Endothelial cell of umbilical vein (primary cell): Measurements from ENCODE around the gene ORMDL3. TPM values are rescaled to one million over a fixed set of nuclear protein-coding genes. Genes with fewer than 3 reads are reported as not detected.

Source experiments
- BruUV-seq: library from RNA; stranded (reverse); fragments of 400-500 nt; replicated peaks from 2 replicates; lab custom pipeline; 2021; lab: Mats Ljungman, UMichigan
- CTCF ChIA-PET: fragments of 300-600, 350-600 bp; sonication (Branson Sonifier 250); formaldehyde crosslinking; loops from one replicate; lab custom pipeline; 2021; ENCODE audit warnings: antibody characterized with exemption, inconsistent platforms; lab: Charles Lee
- POLR2A ChIA-PET: fragments of 300-600, 350-600 bp; sonication (Branson Sonifier 250); formaldehyde crosslinking; loops from one replicate; lab custom pipeline; 2021; ENCODE audit warnings: antibody characterized with exemption, inconsistent platforms; lab: Charles Lee
- DNase-seq: peaks from one replicate; pipeline ENCODE4 v3.0.0-alpha.2; 2011; ENCODE audit warnings: low read depth, low spot score
- FAIRE-seq: peaks from 2 replicates; lab custom pipeline; 2011; peaks lifted over from hg19 to GRCh38; lab: Jason Lieb, UNC
- H2AFZ ChIP-seq: 2 replicates; pipeline ENCODE4 v1.6.0; 2012; ENCODE audit warnings: low read depth, low read length, control low read depth, inconsistent platforms
- H3K27ac ChIP-seq: 2 replicates; pipeline ENCODE4 v1.5.1; 2011; ENCODE audit warnings: low read depth, mild to moderate bottlenecking, control low read depth, low read length, moderate library complexity; ENCODE audit not compliant: insufficient read depth
- H3K27me3 ChIP-seq, 2 experiments: 2 replicates each; pipeline versions ENCODE4 v1.6.0 to v1.6.1; 2011; ENCODE audit warnings: low read length in 2 of 2, mixed read lengths in 1 of 2; ENCODE audit not compliant: control insufficient read depth in 2 of 2, insufficient read depth in 2 of 2
- H3K36me3 ChIP-seq, 2 experiments: 2 replicates in 1 of 2; 3 replicates in 1 of 2; pipeline ENCODE4 v1.5.1; 2011; ENCODE audit warnings: low read length in 2 of 2, mild to moderate bottlenecking in 1 of 2, moderate library complexity in 1 of 2; ENCODE audit not compliant: control insufficient read depth in 2 of 2, insufficient read depth in 2 of 2; ENCODE audit errors: extremely low read depth in 1 of 2
- H3K4me1 ChIP-seq: 3 replicates; pipeline ENCODE4 v1.5.1; 2011; ENCODE audit warnings: mild to moderate bottlenecking, low read length; ENCODE audit not compliant: control insufficient read depth, insufficient read depth; ENCODE audit errors: extremely low read depth
- H3K4me2 ChIP-seq: 2 replicates; pipeline ENCODE4 v1.6.1; 2011; ENCODE audit warnings: low read length, control low read depth, mixed read lengths; ENCODE audit not compliant: insufficient read depth
- H3K4me3 ChIP-seq, 3 experiments: fragments of 200-600 bp in 1 of 3; sonication (generic), shearing (Covaris generic) in 1 of 3; replicated peaks in 1 of 3; 2 replicates each; pipeline ENCODE4 v1.5.1; 2011 to 2016; ENCODE audit warnings: control low read depth in 3 of 3, low read length in 3 of 3, mild to moderate bottlenecking in 2 of 3, inconsistent platforms in 1 of 3, low read depth in 1 of 3, moderate library complexity in 1 of 3; ENCODE audit not compliant: insufficient read depth in 1 of 3
- H3K79me2 ChIP-seq: 2 replicates; pipeline ENCODE4 v1.6.0; 2012; ENCODE audit warnings: low read length, inconsistent platforms; ENCODE audit not compliant: control insufficient read depth, insufficient read depth
- H3K9ac ChIP-seq: replicated peaks from 2 replicates; pipeline ENCODE3; 2011; ENCODE audit warnings: low read length, control low read depth; ENCODE audit not compliant: insufficient read depth; ENCODE audit errors: extremely low read depth
- H3K9me1 ChIP-seq: replicated peaks from 3 replicates; pipeline ENCODE4 v1.6.0; 2011; ENCODE audit warnings: mild to moderate bottlenecking, low read length; ENCODE audit not compliant: control insufficient read depth, insufficient read depth; ENCODE audit errors: extremely low read depth
- H3K9me3 ChIP-seq: replicated peaks from 2 replicates; pipeline ENCODE4 v1.5.1; 2012; ENCODE audit warnings: low read length, inconsistent platforms; ENCODE audit not compliant: control insufficient read depth, insufficient read depth
- H4K20me1 ChIP-seq: replicated peaks from 2 replicates; pipeline ENCODE3; 2011; ENCODE audit warnings: mild to moderate bottlenecking, low read length; ENCODE audit not compliant: control insufficient read depth, insufficient read depth; ENCODE audit errors: extremely low read depth
- EZH2 ChIP-seq: IDR thresholded peaks from 2 replicates; pipeline ENCODE4 v1.6.1; 2012; ENCODE audit warnings: borderline replicate concordance, low read depth, mild to moderate bottlenecking, moderate library complexity, low read length, inconsistent platforms; ENCODE audit not compliant: severe bottlenecking
- FOS ChIP-seq: IDR thresholded peaks from 2 replicates; pipeline ENCODE4 v1.6.1; 2011; ENCODE audit warnings: mild to moderate bottlenecking, low read length, moderate library complexity, borderline replicate concordance; ENCODE audit not compliant: insufficient read depth
- GATA2 ChIP-seq: IDR thresholded peaks from 2 replicates; pipeline ENCODE4 v1.7.0; 2011; ENCODE audit warnings: low read depth, mild to moderate bottlenecking, moderate library complexity, mixed read lengths, low read length; ENCODE audit not compliant: insufficient read length, insufficient read depth
- JUN ChIP-seq: IDR thresholded peaks from 2 replicates; pipeline ENCODE4 v1.6.1; 2011; ENCODE audit warnings: borderline replicate concordance, low read depth; ENCODE audit not compliant: insufficient read length, insufficient read depth
- MYC ChIP-seq: IDR thresholded peaks from one replicate; pipeline ENCODE4 v1.6.1; 2011; ENCODE audit warnings: mild to moderate bottlenecking, low read depth, low read length
- POLR2AphosphoS5 ChIP-seq: IDR thresholded peaks from 2 replicates; pipeline ENCODE4 v1.6.1; 2012; ENCODE audit warnings: low read depth, mild to moderate bottlenecking, control low read depth, low read length, moderate library complexity; ENCODE audit not compliant: insufficient read depth
- dilution Hi-C: fragments of 300-500 bp; cut with MboI; formaldehyde crosslinking; loops from one replicate; pipeline ENCODE4 v1.15.0; 2019; ENCODE audit warnings: low sequenced_read_pairs; ENCODE audit not compliant: extremely low pct_ligation_motif_present
- intact Hi-C: fragments of 100-400 bp; cut with micrococcal nuclease; formaldehyde crosslinking; loops from one replicate; pipeline ENCODE4 v1.10.0; 2022
- polyA plus RNA-seq, 4 experiments: library from polyadenylated mRNA; depleted of rRNA in 3 of 4; stranded (reverse) in 3 of 4; unstranded in 1 of 4; fragments of >200 nt; gene quantifications; 2 replicates each; pipeline versions ENCODE4 v1.2.1 to v1.2.3, GENCODE V29; 2011 to 2012; ENCODE audit warnings: missing spikeins in 1 of 4
- total RNA-seq: library from RNA; stranded (reverse); gene quantifications from 2 replicates; pipeline ENCODE4 v1.2.3, GENCODE V29; 2021
- TF ChIP-seq, protein P1 (sequence below), 2 donors: IDR thresholded peaks; 1 replicate in 1 of 2; 2 replicates in 1 of 2; pipeline ENCODE4 v1.5.1; 2011; ENCODE audit warnings: low read length in 2 of 2, mild to moderate bottlenecking in 2 of 2, moderate library complexity in 2 of 2, control low read depth in 1 of 2, inconsistent platforms in 1 of 2, low read depth in 1 of 2; ENCODE audit not compliant: insufficient read depth in 1 of 2; ENCODE audit errors: extremely low read depth in 1 of 2
- TF ChIP-seq, protein P2 (sequence below): IDR thresholded peaks from 2 replicates; pipeline ENCODE4 v1.6.1; 2011; ENCODE audit not compliant: insufficient read depth, insufficient read length

The ORMDL3 gene
- total and polyA plus RNA-seq, 2 donors (not counting 3 experiments of a cell fraction or from before 2014, with no cell fraction given): 29.8 to 49.8 TPM

DNA sequence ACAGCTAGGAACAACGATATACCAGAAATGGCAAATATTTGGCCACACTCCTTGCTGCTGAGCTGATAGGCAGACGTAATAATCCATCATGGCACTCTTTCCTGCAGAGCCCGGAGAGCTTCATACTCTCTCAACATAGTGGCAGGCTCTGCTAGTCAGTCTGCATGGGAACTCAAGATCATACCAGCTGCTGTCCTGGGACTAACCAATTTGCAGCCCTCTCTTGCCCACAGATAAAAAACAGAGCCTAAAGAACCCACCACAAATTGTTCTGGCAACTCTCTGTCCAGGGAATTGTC is 22.5 kb downstream of the ORMDL3 start:
- DNase-seq (no peak), FAIRE-seq (no peak)
- Histone ChIP-seq H4K20me1 (no peaks in the 10 kb centered on the region), H2AFZ (no peak overlapping the region), H3K9me1 (no peaks in the 10 kb centered on the region), H3K79me2 (no peaks in the 10 kb centered on the region), H3K4me1 (no peaks in the 10 kb centered on the region), H3K9ac (no peak overlapping the region), H3K36me3 (no peaks in the 10 kb centered on the region), H3K4me2 (no peak overlapping the region), H3K4me3 (no peak overlapping the region), H3K27ac (no peak overlapping the region), H3K27me3 (no peaks in the 10 kb centered on the region), H3K9me3 (no peaks in the 10 kb centered on the region)
- dilution Hi-C loops (no loop called here), intact Hi-C loops (no loop called here)
- POLR2A ChIA-PET: no interaction called here
- no TSS peak for BruUV-seq
- CTCF ChIA-PET: interaction anchor here (1.1 kb wide), 1 partner anchor 20 kb away, joined by 3 read pairs; no protein-coding TSS in a partner anchor
- TF ChIP-seq EZH2: no peak
- no peak for TF ChIP-seq POLR2AphosphoS5
- no peak for TF ChIP-seq JUN
- TF ChIP-seq, protein P1, sequence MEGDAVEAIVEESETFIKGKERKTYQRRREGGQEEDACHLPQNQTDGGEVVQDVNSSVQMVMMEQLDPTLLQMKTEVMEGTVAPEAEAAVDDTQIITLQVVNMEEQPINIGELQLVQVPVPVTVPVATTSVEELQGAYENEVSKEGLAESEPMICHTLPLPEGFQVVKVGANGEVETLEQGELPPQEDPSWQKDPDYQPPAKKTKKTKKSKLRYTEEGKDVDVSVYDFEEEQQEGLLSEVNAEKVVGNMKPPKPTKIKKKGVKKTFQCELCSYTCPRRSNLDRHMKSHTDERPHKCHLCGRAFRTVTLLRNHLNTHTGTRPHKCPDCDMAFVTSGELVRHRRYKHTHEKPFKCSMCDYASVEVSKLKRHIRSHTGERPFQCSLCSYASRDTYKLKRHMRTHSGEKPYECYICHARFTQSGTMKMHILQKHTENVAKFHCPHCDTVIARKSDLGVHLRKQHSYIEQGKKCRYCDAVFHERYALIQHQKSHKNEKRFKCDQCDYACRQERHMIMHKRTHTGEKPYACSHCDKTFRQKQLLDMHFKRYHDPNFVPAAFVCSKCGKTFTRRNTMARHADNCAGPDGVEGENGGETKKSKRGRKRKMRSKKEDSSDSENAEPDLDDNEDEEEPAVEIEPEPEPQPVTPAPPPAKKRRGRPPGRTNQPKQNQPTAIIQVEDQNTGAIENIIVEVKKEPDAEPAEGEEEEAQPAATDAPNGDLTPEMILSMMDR (IDR thresholded peaks at IDR 0.05; ENCODE audit: extremely low read depth in 1 of 2, insufficient read depth in 1 of 2, low read depth in 1 of 2, low read length in 2 of 2): no peak
- TF ChIP-seq, protein P2, sequence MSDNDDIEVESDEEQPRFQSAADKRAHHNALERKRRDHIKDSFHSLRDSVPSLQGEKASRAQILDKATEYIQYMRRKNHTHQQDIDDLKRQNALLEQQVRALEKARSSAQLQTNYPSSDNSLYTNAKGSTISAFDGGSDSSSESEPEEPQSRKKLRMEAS: no peak
- no peak for TF ChIP-seq GATA2
- no peak for TF ChIP-seq FOS
- TF ChIP-seq MYC: no peak
